Dendritic cell treated with granulocyte-macrophage colony-stimulating factor and Interleukin-4, amounts not matched to agents 40 ng/mL and 50 ng/mL, for 4 days (primary cell): ENCODE data around the gene PTPRD.

Source experiments
- H3K27ac Mint-ChIP-seq: one replicate; pipeline ENCODE4 v1.8.0; 2022; ENCODE audit warnings: mild to moderate bottlenecking, mixed read lengths
- H3K27me3 Mint-ChIP-seq: one replicate; pipeline ENCODE4 v1.8.0; 2022; ENCODE audit warnings: mild to moderate bottlenecking, mixed read lengths
- H3K36me3 Mint-ChIP-seq: one replicate; pipeline ENCODE4 v1.8.0; 2022; ENCODE audit warnings: low read depth, mixed read lengths
- H3K4me1 Mint-ChIP-seq: one replicate; pipeline ENCODE4 v1.8.0; 2022; ENCODE audit warnings: low read depth, mixed read lengths
- H3K4me3 Mint-ChIP-seq: one replicate; pipeline ENCODE4 v1.8.0; 2022; ENCODE audit warnings: mild to moderate bottlenecking, moderate library complexity, mixed read lengths
- H3K9me3 Mint-ChIP-seq: one replicate; pipeline ENCODE4 v1.8.0; 2022; ENCODE audit warnings: mixed read lengths
- intact Hi-C: fragments of 100-400 bp; cut with micrococcal nuclease; formaldehyde crosslinking; loops from one replicate; pipeline ENCODE4 v1.15.0; 2022

PTPRD gene

DNA sequence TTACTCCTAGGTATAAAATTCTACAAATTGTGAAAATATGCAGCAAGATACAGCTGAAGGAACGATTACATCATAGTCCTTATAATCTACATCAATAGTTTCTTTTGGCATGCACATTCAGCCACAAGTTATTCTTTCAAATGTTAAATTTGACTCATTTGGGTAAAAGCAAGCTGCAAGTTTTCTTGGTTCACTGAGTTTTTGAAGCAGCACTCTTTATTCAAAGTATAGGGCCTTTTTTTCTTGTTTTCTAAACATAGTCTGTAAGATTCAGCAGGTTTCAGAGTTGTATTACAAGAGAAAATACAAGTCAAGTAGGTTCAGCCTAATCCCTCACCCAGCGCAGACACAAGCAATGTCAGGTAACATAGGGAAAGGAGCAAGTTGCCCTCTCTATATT, 981.5 kb downstream of the PTPRD start:
- intact Hi-C loops, result no loop called here
- Mint-ChIP-seq H3K36me3 (no peaks in the 10 kb centered on the region), H3K27ac (no peak overlapping the region), H3K9me3 (no peaks in the 10 kb centered on the region), H3K4me1 (no peaks in the 10 kb centered on the region), H3K4me3 (no peak overlapping the region), H3K27me3 (no peaks in the 10 kb centered on the region)

GRCh38 chr9:9625248-9625647, 987.6 kb downstream of the PTPRD start:
- H3K4me3 Mint-ChIP-seq, result no peak overlapping the region
- intact Hi-C loops, result no loop called here
- H3K27me3 Mint-ChIP-seq, result no peaks in the 10 kb centered on the region
- H3K36me3 Mint-ChIP-seq, result no peaks in the 10 kb centered on the region
- H3K4me1 Mint-ChIP-seq, result no peaks in the 10 kb centered on the region
- no peak overlapping the region for H3K27ac Mint-ChIP-seq
- H3K9me3 Mint-ChIP-seq, result no peaks in the 10 kb centered on the region

GRCh38 chr9:9623506-9623905, 989.3 kb downstream of the PTPRD start:
- Mint-ChIP-seq H3K9me3 (no peaks in the 10 kb centered on the region), H3K36me3 (no peaks in the 10 kb centered on the region), H3K4me3 (no peak overlapping the region), H3K27ac (no peak overlapping the region), H3K4me1 (no peaks in the 10 kb centered on the region), H3K27me3 (no peaks in the 10 kb centered on the region)
- intact Hi-C loops, result no loop called here

- Mint-ChIP-seq H3K4me3 (no peak overlapping the region), H3K36me3 (no peaks in the 10 kb centered on the region), H3K27me3 (no peaks in the 10 kb centered on the region), H3K4me1 (no peaks in the 10 kb centered on the region), H3K9me3 (no peaks in the 10 kb centered on the region), H3K27ac (no peak overlapping the region)
- intact Hi-C loops, result no loop called here
These were observed 991.4 kb downstream of the PTPRD start for GRCh38 chr9:9621355-9621940.

- Mint-ChIP-seq H3K9me3 (no peaks in the 10 kb centered on the region), H3K4me3 (no peak overlapping the region), H3K4me1 (no peaks in the 10 kb centered on the region), H3K27me3 (no peaks in the 10 kb centered on the region), H3K27ac (no peak overlapping the region), H3K36me3 (no peaks in the 10 kb centered on the region)
- intact Hi-C loops, result no loop called here
These were observed 992.1 kb downstream of the PTPRD start for GRCh38 chr9:9620736-9621135.

DNA sequence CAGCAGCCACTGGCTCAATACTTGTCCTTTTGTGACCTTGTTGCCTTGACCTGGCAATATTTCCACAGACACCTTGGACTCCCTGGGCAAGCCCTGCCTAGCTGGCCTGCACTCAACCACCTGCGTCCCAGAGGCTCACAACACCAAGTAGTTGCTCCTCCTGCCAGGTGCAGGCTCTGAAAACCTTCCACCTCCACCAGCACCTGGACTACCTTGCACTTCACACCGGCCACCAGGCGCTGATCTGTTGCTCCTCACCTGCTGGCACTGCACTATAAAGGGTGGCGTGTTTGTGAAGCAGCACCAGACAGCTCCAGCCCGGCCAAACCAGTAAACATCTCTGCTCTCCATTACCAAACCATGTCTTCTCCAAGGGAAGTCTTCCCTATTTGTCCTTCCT, 997.7 kb downstream of the PTPRD start:
- Mint-ChIP-seq H3K27me3 (no peaks in the 10 kb centered on the region), H3K9me3 (no peaks in the 10 kb centered on the region), H3K36me3 (no peaks in the 10 kb centered on the region), H3K4me3 (no peak overlapping the region), H3K27ac (no peak overlapping the region), H3K4me1 (no peaks in the 10 kb centered on the region)
- intact Hi-C loops, result no loop called here

DNA sequence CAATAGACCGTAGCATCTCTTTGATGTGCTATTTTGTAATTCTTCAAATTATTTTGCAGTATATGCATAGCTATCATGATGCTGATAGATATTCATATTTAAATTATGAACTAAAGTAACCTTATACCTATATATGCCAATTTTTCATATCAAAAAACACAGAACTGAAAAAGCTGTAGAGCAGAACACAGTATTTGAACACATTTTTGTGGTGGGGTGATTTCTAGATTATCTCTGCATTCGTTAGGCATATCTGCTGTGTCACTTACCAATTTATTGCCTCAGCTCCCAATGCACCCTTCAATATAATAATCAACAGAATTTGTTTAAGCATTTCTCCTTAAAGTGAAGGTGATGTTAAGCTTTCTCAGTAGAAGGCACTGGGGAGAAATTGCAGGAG, 998.2 kb downstream of the PTPRD start:
- H3K36me3 Mint-ChIP-seq, result no peaks in the 10 kb centered on the region
- H3K27ac Mint-ChIP-seq, result no peak overlapping the region
- no peaks in the 10 kb centered on the region for H3K9me3 Mint-ChIP-seq
- no peaks in the 10 kb centered on the region for H3K27me3 Mint-ChIP-seq
- H3K4me3 Mint-ChIP-seq, result no peak overlapping the region
- H3K4me1 Mint-ChIP-seq, result no peaks in the 10 kb centered on the region
- intact Hi-C loops, result no loop called here

DNA sequence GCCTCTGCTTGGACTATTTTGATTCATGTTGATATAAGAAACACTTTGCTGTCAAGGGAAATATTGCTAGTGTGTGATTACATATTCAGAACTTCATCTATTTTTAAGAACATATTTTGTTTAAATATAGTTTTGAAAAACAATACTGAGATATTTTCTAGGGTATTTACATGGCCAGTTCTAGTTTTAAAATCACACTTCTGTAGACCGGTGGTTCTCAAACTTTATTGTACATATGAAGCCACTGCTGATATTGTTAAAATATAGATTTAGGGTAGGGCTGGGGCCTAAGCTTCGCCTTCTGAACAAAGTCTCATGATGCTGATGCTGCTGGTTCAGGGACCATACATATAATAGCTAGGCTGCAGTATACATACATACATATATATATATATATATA, 1000.0 kb downstream of the PTPRD start:
- intact Hi-C loops, result no loop called here
- Mint-ChIP-seq H3K27me3 (no peaks in the 10 kb centered on the region), H3K36me3 (no peaks in the 10 kb centered on the region), H3K27ac (no peak overlapping the region), H3K9me3 (no peaks in the 10 kb centered on the region), H3K4me1 (no peaks in the 10 kb centered on the region), H3K4me3 (no peak overlapping the region)

DNA sequence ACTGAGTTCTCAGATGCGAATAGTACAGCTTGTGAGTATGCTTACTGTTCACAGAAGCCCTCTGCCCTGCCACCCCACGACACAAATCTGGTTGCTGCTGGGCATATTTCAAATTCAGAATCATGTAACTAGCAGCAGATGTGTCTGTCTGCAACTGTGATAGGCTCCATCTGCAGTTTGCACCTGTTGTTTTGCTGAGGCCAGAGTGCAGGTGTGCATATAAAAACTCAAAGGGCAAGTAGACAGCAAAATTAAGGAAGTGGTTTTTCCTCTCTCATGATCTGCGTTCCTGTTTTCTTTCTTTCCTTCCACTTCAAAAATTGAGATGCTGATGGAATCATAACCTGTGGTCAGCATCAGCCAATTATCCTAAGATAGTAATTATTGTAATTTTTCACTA, 1000.5 kb downstream of the PTPRD start:
- Mint-ChIP-seq H3K27ac (no peak overlapping the region), H3K36me3 (no peaks in the 10 kb centered on the region), H3K4me3 (no peak overlapping the region), H3K9me3 (no peaks in the 10 kb centered on the region), H3K27me3 (no peaks in the 10 kb centered on the region), H3K4me1 (no peaks in the 10 kb centered on the region)
- intact Hi-C loops, result no loop called here

DNA sequence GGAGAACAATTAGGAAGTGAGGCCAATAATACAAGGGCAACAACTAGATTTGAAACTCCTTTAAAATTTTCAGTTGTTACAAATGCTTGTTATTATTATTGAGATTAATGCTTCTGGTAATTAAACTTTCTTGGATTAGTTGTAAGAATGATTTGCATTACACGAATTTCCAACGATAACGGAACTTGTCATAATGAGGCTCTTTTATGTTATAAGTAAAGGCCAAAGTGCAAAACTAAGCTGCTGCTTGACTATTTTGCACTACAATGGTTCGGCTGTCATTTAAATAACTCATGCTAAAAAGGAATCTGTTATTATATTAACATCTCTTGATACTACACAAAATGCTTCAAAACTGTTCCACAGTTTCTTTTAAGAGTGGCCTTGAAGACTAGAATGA, 1007.1 kb downstream of the PTPRD start:
- Mint-ChIP-seq H3K4me3 (no peak overlapping the region), H3K36me3 (no peaks in the 10 kb centered on the region), H3K9me3 (no peaks in the 10 kb centered on the region), H3K27ac (no peak overlapping the region), H3K27me3 (no peaks in the 10 kb centered on the region), H3K4me1 (no peaks in the 10 kb centered on the region)
- intact Hi-C loops, result no loop called here

DNA sequence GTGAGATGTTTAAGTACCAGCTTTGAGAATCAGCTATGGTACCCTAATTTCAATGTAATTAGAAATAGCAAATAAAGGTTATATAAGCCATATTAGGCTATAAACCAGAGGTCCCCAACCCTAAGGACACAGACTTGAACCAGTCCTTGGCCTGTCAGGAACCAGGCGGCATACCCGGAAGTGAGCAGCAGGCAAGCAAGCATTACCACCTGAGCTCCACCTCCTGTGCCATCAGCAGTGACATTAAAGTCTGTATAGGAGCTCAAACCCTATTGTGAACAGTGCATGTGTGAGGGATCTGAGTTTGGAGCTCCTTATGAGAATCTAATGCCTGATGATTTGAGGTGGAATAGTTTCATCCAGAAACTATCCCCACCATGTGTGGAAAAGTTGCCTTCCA, 1009.5 kb downstream of the PTPRD start:
- no peaks in the 10 kb centered on the region for H3K27me3 Mint-ChIP-seq
- H3K36me3 Mint-ChIP-seq, result no peaks in the 10 kb centered on the region
- no peak overlapping the region for H3K27ac Mint-ChIP-seq
- H3K9me3 Mint-ChIP-seq, result no peaks in the 10 kb centered on the region
- intact Hi-C loops, result no loop called here
- no peaks in the 10 kb centered on the region for H3K4me1 Mint-ChIP-seq
- no peak overlapping the region for H3K4me3 Mint-ChIP-seq

GRCh38 chr9:9598723-9599122, 1014.1 kb downstream of the PTPRD start:
- no peaks in the 10 kb centered on the region for H3K4me1 Mint-ChIP-seq
- no peak overlapping the region for H3K27ac Mint-ChIP-seq
- H3K27me3 Mint-ChIP-seq, result no peaks in the 10 kb centered on the region
- H3K36me3 Mint-ChIP-seq, result no peaks in the 10 kb centered on the region
- no peaks in the 10 kb centered on the region for H3K9me3 Mint-ChIP-seq
- intact Hi-C loops, result no loop called here
- no peak overlapping the region for H3K4me3 Mint-ChIP-seq

DNA sequence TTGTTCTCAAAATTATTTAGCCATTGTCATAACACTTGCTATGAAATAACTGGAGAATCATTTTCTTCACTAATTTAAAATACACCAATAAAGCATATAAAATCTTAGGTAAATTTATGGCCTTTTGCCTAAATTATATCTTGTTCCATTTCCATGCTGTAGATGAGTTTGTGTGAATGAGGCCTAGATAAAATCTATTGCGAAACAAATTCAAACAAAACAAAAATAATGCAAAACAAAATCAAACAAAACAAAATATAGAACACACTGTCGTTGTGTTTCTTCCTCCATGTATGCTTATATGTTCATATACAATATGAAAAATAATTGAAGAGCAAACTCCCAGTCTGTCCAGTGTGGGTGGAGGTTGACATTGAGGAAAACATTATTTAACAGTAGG, 1020.7 kb downstream of the PTPRD start:
- no peaks in the 10 kb centered on the region for H3K4me1 Mint-ChIP-seq
- H3K27me3 Mint-ChIP-seq, result no peaks in the 10 kb centered on the region
- peaks cover 9% of the 10 kb centered on the region for H3K9me3 Mint-ChIP-seq
- no peaks in the 10 kb centered on the region for H3K36me3 Mint-ChIP-seq
- no peak overlapping the region for H3K4me3 Mint-ChIP-seq
- intact Hi-C loops, result no loop called here
- no peak overlapping the region for H3K27ac Mint-ChIP-seq

DNA sequence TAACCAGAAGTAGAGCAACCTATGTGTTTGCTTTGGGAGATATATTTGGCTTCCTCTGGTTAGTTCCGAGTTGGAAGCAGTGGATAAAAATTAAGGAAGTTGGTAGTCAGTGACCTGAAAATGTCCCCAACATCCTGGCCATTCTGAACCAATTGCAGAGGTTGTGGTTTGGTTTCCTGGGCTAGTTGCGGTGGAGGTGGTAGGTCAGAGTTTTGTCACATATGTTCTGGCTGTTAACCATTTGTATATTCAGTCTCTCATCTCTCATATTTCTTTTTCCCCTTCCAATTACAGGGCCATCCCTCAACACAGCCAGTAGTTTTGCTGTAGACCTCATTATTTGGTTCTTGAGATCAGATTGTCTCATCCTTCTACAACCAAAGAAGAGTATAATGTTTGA, 1026.9 kb downstream of the PTPRD start:
- Mint-ChIP-seq H3K27ac (no peak overlapping the region), H3K36me3 (no peaks in the 10 kb centered on the region), H3K9me3 (peaks cover 4% of the 10 kb centered on the region), H3K4me3 (no peak overlapping the region), H3K27me3 (no peaks in the 10 kb centered on the region), H3K4me1 (no peaks in the 10 kb centered on the region)
- intact Hi-C loops, result no loop called here

DNA sequence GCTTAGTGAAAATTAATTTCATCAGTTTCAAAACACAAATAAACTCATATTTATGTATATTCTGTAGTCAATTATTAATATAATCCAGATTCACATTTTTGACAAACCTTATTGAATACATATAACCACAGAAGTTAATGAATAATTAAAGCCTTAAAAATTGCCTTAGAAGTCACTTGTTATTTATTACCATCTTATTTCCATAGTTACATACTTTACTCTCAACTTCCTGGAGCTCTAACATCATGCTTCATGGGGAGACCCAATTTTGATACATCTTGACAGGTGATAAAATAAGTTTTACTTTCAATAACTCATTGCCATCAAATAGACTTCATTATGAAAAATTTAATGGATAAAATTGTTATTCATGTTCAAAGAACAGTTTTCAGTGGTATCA, 1038.7 kb downstream of the PTPRD start:
- H3K4me1 Mint-ChIP-seq, result no peaks in the 10 kb centered on the region
- no peak overlapping the region for H3K4me3 Mint-ChIP-seq
- H3K9me3 Mint-ChIP-seq, result no peaks in the 10 kb centered on the region
- H3K27ac Mint-ChIP-seq, result no peak overlapping the region
- intact Hi-C loops, result no loop called here
- H3K36me3 Mint-ChIP-seq, result no peaks in the 10 kb centered on the region
- H3K27me3 Mint-ChIP-seq, result no peaks in the 10 kb centered on the region
